HepG2 (cell line): ENCODE results near the gene FFAR4. TPM values are rescaled to one million over a fixed set of nuclear protein-coding genes. Genes with fewer than 3 reads are reported as not detected.

Experiments
- CREM ChIP-seq, 2 experiments: sonication (generic) in 1 of 2; formaldehyde crosslinking in 1 of 2; IDR thresholded peaks; 2 replicates each; pipeline versions ENCODE4 v1.4.0 to v1.6.1; 2016 to 2020; ENCODE audit warnings: antibody characterized with exemption in 1 of 2, mild to moderate bottlenecking in 1 of 2, missing genetic modification reagents in 1 of 2
- ERF ChIP-seq: IDR thresholded peaks from 2 replicates; pipeline ENCODE4 v1.6.1; 2018; ENCODE audit warnings: missing biosample characterization, missing genetic modification reagents
- GABPB1 ChIP-seq: IDR thresholded peaks from 2 replicates; pipeline ENCODE4 v1.6.1; 2016; ENCODE audit warnings: mild to moderate bottlenecking, missing genetic modification reagents, moderate library complexity, missing compliant biosample characterization
- GPN1 ChIP-seq: sonication (generic); formaldehyde crosslinking; IDR thresholded peaks from 2 replicates; pipeline ENCODE4 v1.5.1; 2020; ENCODE audit warnings: missing genetic modification reagents, borderline replicate concordance
- HNF4G ChIP-seq, 2 experiments: sonication (generic) in 1 of 2; formaldehyde crosslinking in 1 of 2; IDR thresholded peaks; 2 replicates each; pipeline versions ENCODE4 v1.4.0 to v1.6.1; 2011 to 2020; ENCODE audit warnings: borderline replicate concordance in 2 of 2, low read depth in 2 of 2, mild to moderate bottlenecking in 2 of 2, low read length in 1 of 2, missing genetic modification reagents in 1 of 2, moderate library complexity in 1 of 2
- HNRNPL ChIP-seq: fragments of 200-400 bp; formaldehyde crosslinking; IDR thresholded peaks from 2 replicates; pipeline ENCODE4 v1.6.1; 2017; ENCODE audit warnings: mild to moderate bottlenecking, low read depth, low read length
- IRF2 ChIP-seq: IDR thresholded peaks from 2 replicates; pipeline ENCODE4 v1.6.1; 2018; ENCODE audit warnings: missing genetic modification reagents, missing compliant biosample characterization
- MED8 ChIP-seq: sonication (generic); formaldehyde crosslinking; IDR thresholded peaks from 2 replicates; pipeline ENCODE4 v1.8.1; 2023; ENCODE audit warnings: mild to moderate bottlenecking, missing genetic modification reagents; ENCODE audit not compliant: insufficient replicate concordance
- POLR2A ChIP-seq, 2 experiments: IDR thresholded peaks; 2 replicates each; pipeline ENCODE4 v1.6.1; 2011; ENCODE audit warnings: low read depth in 2 of 2, low read length in 2 of 2, mild to moderate bottlenecking in 1 of 2, moderate library complexity in 1 of 2; ENCODE audit not compliant: insufficient read depth in 1 of 2
- RFXANK ChIP-seq: IDR thresholded peaks from 2 replicates; pipeline ENCODE4 v1.6.1; 2016
- SIX1 ChIP-seq: sonication (generic); formaldehyde crosslinking; IDR thresholded peaks from 2 replicates; pipeline ENCODE4 v1.4.0; 2020; ENCODE audit warnings: missing genetic modification reagents, borderline replicate concordance
- SPEN ChIP-seq: sonication (generic); formaldehyde crosslinking; IDR thresholded peaks from 2 replicates; pipeline ENCODE4 v1.5.1; 2020; ENCODE audit warnings: low read depth, mild to moderate bottlenecking, missing genetic modification reagents
- TBX2 ChIP-seq: sonication (generic); formaldehyde crosslinking; IDR thresholded peaks from 2 replicates; pipeline ENCODE4 v1.5.0; 2020; ENCODE audit warnings: missing genetic modification reagents, mild to moderate bottlenecking, borderline replicate concordance
- TCF7 ChIP-seq: sonication (generic); IDR thresholded peaks from 2 replicates; pipeline ENCODE4 v1.6.1; 2016; ENCODE audit warnings: antibody characterized with exemption, low read depth
- THRA ChIP-seq: sonication (generic); formaldehyde crosslinking; IDR thresholded peaks from 2 replicates; pipeline ENCODE4 v1.4.0; 2020; ENCODE audit warnings: missing genetic modification reagents, borderline replicate concordance
- TRIM24 ChIP-seq: sonication (generic); formaldehyde crosslinking; IDR thresholded peaks from 2 replicates; pipeline ENCODE4 v1.8.0; 2022; ENCODE audit warnings: mild to moderate bottlenecking, missing genetic modification reagents
- YEATS4 ChIP-seq: sonication (generic); formaldehyde crosslinking; IDR thresholded peaks from 2 replicates; pipeline ENCODE4 v1.4.0; 2020; ENCODE audit warnings: missing genetic modification reagents, borderline replicate concordance
- ZNF577 ChIP-seq: sonication (generic); formaldehyde crosslinking; IDR thresholded peaks from 2 replicates; pipeline ENCODE4 v1.4.0; 2020; ENCODE audit warnings: mild to moderate bottlenecking, low read depth, missing genetic modification reagents, borderline replicate concordance
- ZNF780A ChIP-seq: sonication (generic); formaldehyde crosslinking; IDR thresholded peaks from 2 replicates; pipeline ENCODE4 v1.8.0; 2022; ENCODE audit warnings: mild to moderate bottlenecking, missing genetic modification reagents, moderate library complexity
- polyA plus RNA-seq, 8 experiments: library from polyadenylated mRNA; depleted of rRNA in 3 of 8; stranded (reverse) in 7 of 8; unstranded in 1 of 8; fragments of >200 nt; fragmentation: Illumina TruSeq in 4 of 8; extraction: Trizol in 4 of 8; gene quantifications; 2 replicates each; pipeline versions ENCODE4 v1.2.1 to v1.2.3, GENCODE V29; 2011 to 2016; ENCODE audit warnings: low read depth in 4 of 8, missing spikeins in 1 of 8, mixed read lengths in 1 of 8; ENCODE audit not compliant: insufficient read depth in 1 of 8
- total RNA-seq, 5 experiments: library from RNA; depleted of rRNA; stranded (reverse); fragments of >200 nt; fragmentation: Illumina TruSeq; extraction: Trizol; gene quantifications; 2 replicates each; pipeline ENCODE4 v1.2.3, GENCODE V29; 2016; ENCODE audit warnings: low read depth in 1 of 5
- TF ChIP-seq, protein P1 (sequence below): sonication (generic); formaldehyde crosslinking; IDR thresholded peaks from 2 replicates; pipeline ENCODE4 v1.8.1; 2023; ENCODE audit warnings: mild to moderate bottlenecking, moderate library complexity, missing genetic modification reagents
- TF ChIP-seq, protein P2 (sequence below): sonication (generic); formaldehyde crosslinking; IDR thresholded peaks from 2 replicates; pipeline ENCODE4 v1.5.0; 2020; ENCODE audit warnings: mild to moderate bottlenecking, missing genetic modification reagents, borderline replicate concordance
- TF ChIP-seq, protein P3 (sequence below): sonication (generic); formaldehyde crosslinking; IDR thresholded peaks from 2 replicates; pipeline ENCODE4 v1.5.0; 2020; ENCODE audit warnings: missing genetic modification reagents, mild to moderate bottlenecking, borderline replicate concordance

The FFAR4 gene
- total and polyA plus RNA-seq, 2 of the 13 experiments (the other 11 are each of a cell fraction or from before 2014, with no cell fraction given) = 0.09 TPM; not detected in 1

DNA sequence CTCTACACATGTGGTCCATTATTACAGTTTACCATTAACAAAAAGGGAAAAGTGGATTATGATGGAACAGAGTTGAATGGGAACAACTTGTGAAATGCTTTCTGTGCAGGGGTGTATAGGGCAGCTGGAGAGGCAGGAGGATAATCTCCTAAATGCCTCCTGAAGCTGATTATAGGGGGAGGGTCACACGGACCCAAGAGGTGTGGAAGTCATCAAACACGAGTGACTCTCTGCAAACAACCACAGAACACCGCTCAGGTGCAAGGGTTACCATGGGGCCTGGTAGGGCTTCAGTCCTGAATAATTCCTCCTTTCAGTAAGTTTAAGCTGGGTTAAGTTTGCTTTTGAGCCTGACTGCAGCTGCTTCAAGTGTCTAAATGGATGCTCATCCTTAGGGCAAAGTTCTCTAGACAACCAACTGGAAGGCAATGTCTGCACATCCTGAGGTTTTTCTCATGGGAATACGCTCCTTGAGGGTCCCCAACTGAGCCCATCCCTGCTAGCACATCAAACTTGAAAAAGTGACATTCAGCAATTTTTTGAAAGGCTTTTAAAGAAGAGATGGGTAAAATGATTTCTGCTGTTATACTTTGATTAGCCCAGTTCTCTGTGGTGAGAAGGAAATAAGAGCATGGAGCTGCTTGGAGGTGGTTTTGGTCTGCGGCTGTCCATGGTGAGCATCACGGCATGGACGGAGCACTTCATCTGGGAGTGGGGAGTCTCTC is 47.8 kb downstream of the FFAR4 start (continued):
- TF ChIP-seq, protein P1, sequence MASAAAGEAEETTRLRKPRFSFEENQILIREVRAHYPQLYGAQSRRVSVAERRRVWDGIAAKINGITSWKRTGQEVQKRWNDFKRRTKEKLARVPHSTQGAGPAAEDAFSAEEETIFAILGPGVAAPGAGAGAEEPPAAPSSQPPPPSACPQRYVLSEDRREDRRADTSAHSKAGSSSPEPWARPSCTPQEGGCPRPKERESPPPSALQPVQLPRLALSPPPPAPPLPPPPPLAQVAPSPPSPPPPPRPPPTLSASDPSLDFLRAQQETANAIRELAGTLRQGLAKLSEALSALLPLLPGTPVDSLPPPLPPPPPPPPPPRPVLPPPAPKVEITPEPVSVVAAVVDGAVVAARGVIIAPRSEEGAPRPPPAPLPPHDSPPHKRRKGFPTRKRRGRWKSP (CRISPR knock-in tag) = no peak
- TF ChIP-seq ERF (CRISPR knock-in tag) (no peak), GABPB1 (CRISPR knock-in tag) (no peak), TBX2 (peak; percentile 24; the same call in 1 of the 2 replicates), SPEN (CRISPR knock-in tag) (no peak), RFXANK (no peak), HNF4G (IDR thresholded peaks at IDR 0.05; ENCODE audit: borderline replicate concordance, low read depth, low read length) (peak; percentile 54; the same call in 1 of the 2 replicates), HNF4G (CRISPR knock-in tag; IDR thresholded peaks at IDR 0.05; ENCODE audit: borderline replicate concordance, low read depth) (no peak), MED8 (CRISPR knock-in tag) (no peak), IRF2 (CRISPR knock-in tag) (no peak), TCF7 (no peak), YEATS4 (CRISPR knock-in tag) (no peak), CREM (IDR thresholded peaks at IDR 0.05) (peak; percentile 25; the same call in 1 of the 2 replicates), CREM (CRISPR knock-in tag; IDR thresholded peaks at IDR 0.05) (no peak), GPN1 (CRISPR knock-in tag) (no peak), POLR2A (IDR thresholded peaks at IDR 0.05; ENCODE audit: insufficient read depth in 1 of 2, low read depth in 2 of 2, low read length in 2 of 2) (no peak), SIX1 (CRISPR knock-in tag) (no peak), THRA (CRISPR knock-in tag) (no peak), ZNF577 (CRISPR knock-in tag) (no peak), ZNF780A (CRISPR knock-in tag) (no peak), HNRNPL (no peak), TRIM24 (CRISPR knock-in tag) (no peak)
- TF ChIP-seq, protein P2, sequence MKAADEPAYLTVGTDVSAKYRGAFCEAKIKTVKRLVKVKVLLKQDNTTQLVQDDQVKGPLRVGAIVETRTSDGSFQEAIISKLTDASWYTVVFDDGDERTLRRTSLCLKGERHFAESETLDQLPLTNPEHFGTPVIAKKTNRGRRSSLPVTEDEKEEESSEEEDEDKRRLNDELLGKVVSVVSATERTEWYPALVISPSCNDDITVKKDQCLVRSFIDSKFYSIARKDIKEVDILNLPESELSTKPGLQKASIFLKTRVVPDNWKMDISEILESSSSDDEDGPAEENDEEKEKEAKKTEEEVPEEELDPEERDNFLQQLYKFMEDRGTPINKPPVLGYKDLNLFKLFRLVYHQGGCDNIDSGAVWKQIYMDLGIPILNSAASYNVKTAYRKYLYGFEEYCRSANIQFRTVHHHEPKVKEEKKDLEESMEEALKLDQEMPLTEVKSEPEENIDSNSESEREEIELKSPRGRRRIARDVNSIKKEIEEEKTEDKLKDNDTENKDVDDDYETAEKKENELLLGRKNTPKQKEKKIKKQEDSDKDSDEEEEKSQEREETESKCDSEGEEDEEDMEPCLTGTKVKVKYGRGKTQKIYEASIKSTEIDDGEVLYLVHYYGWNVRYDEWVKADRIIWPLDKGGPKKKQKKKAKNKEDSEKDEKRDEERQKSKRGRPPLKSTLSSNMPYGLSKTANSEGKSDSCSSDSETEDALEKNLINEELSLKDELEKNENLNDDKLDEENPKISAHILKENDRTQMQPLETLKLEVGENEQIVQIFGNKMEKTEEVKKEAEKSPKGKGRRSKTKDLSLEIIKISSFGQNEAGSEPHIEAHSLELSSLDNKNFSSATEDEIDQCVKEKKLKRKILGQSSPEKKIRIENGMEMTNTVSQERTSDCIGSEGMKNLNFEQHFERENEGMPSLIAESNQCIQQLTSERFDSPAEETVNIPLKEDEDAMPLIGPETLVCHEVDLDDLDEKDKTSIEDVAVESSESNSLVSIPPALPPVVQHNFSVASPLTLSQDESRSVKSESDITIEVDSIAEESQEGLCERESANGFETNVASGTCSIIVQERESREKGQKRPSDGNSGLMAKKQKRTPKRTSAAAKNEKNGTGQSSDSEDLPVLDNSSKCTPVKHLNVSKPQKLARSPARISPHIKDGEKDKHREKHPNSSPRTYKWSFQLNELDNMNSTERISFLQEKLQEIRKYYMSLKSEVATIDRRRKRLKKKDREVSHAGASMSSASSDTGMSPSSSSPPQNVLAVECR (CRISPR knock-in tag) = no peak
- TF ChIP-seq, protein P3, sequence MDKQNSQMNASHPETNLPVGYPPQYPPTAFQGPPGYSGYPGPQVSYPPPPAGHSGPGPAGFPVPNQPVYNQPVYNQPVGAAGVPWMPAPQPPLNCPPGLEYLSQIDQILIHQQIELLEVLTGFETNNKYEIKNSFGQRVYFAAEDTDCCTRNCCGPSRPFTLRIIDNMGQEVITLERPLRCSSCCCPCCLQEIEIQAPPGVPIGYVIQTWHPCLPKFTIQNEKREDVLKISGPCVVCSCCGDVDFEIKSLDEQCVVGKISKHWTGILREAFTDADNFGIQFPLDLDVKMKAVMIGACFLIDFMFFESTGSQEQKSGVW (CRISPR knock-in tag) = no peak
